H1 (cell line): ENCODE data around the gene SMIM38. TPM values are rescaled to one million over a fixed set of nuclear protein-coding genes. Genes with fewer than 3 reads are reported as not detected.

Experiments used
- CTCF ChIA-PET: fragments of 300-600 bp; sonication (Branson Sonifier 250); formaldehyde crosslinking; loops from one replicate; lab custom pipeline; 2021; ENCODE audit not compliant: partially characterized antibody; lab: Charles Lee
- POLR2A ChIA-PET: fragments of 300-600 bp; sonication (Branson Sonifier 250); formaldehyde crosslinking; loops from one replicate; lab custom pipeline; 2021; ENCODE audit warnings: inconsistent platforms; ENCODE audit not compliant: partially characterized antibody; lab: Charles Lee
- DNase-seq, 2 experiments: peaks; one replicate each; pipeline versions ENCODE4 v3.0.0 to v3.0.0-alpha.2; 2010 to 2022; ENCODE audit warnings: low spot score in 2 of 2, low read depth in 1 of 2, mixed read lengths in 1 of 2
- FAIRE-seq: peaks from 2 replicates; lab custom pipeline; 2011; peaks lifted over from hg19 to GRCh38; lab: Jason Lieb, UNC
- H2AFZ ChIP-seq: 2 replicates; pipeline ENCODE4 v1.8.1; 2012; ENCODE audit warnings: low read length, inconsistent platforms
- H2AK5ac ChIP-seq: 2 replicates; pipeline ENCODE4 v1.6.1; 2013; ENCODE audit warnings: low read depth, low read length
- H2BK120ac ChIP-seq: replicated peaks from 2 replicates; pipeline ENCODE3; 2013; ENCODE audit warnings: low read depth, low read length, inconsistent platforms
- H2BK12ac ChIP-seq: 2 replicates; pipeline ENCODE4 v1.6.1; 2013; ENCODE audit warnings: low read depth, low read length
- H2BK15ac ChIP-seq: 2 replicates; pipeline ENCODE4 v1.6.1; 2013; ENCODE audit warnings: low read length
- H2BK20ac ChIP-seq: 2 replicates; pipeline ENCODE4 v1.6.1; 2013; ENCODE audit warnings: low read length
- H2BK5ac ChIP-seq: 2 replicates; pipeline ENCODE4 v1.6.1; 2013; ENCODE audit warnings: low read depth, low read length
- H3K14ac ChIP-seq: 2 replicates; pipeline ENCODE4 v1.6.1; 2013; ENCODE audit warnings: inconsistent platforms; ENCODE audit not compliant: insufficient read length
- H3K18ac ChIP-seq: 2 replicates; pipeline ENCODE4 v1.6.1; 2013; ENCODE audit warnings: low read length; ENCODE audit errors: extremely low read depth
- H3K23ac ChIP-seq: 2 replicates; pipeline ENCODE4 v1.6.1; 2013; ENCODE audit warnings: inconsistent platforms; ENCODE audit not compliant: insufficient read length
- H3K23me2 ChIP-seq: 2 replicates; pipeline ENCODE4 v1.6.1; 2013; ENCODE audit warnings: low read depth, low read length
- H3K27ac ChIP-seq: 2 replicates; pipeline ENCODE4 v1.6.1; 2011; ENCODE audit warnings: low read depth, low read length, inconsistent platforms
- H3K27me3 ChIP-seq, 4 experiments: replicated peaks in 1 of 4; 1 replicate in 1 of 4; 2 replicates in 3 of 4; pipeline versions ENCODE4 v1.6.1 to v1.8.1; 2011 to 2013; ENCODE audit warnings: low read length in 3 of 4, mild to moderate bottlenecking in 3 of 4, inconsistent platforms in 2 of 4, mixed read lengths in 2 of 4, moderate library complexity in 1 of 4; ENCODE audit not compliant: control insufficient read depth in 3 of 4, insufficient read depth in 3 of 4; ENCODE audit errors: extremely low read depth in 1 of 4
- H3K36me3 ChIP-seq, 4 experiments: 2 replicates each; pipeline versions ENCODE4 v1.6.1 to v1.8.1; 2011 to 2013; ENCODE audit warnings: mild to moderate bottlenecking in 4 of 4, low read length in 3 of 4, moderate library complexity in 2 of 4, control low read depth in 1 of 4, inconsistent platforms in 1 of 4; ENCODE audit not compliant: insufficient read depth in 4 of 4, control insufficient read depth in 2 of 4
- H3K4ac ChIP-seq: replicated peaks from 2 replicates; pipeline ENCODE3; 2013; ENCODE audit warnings: low read length, low read depth, mixed read lengths, inconsistent platforms; ENCODE audit not compliant: insufficient read length
- H3K4me1 ChIP-seq, 4 experiments: replicated peaks in 1 of 4; 1 replicate in 1 of 4; 2 replicates in 3 of 4; pipeline versions ENCODE4 v1.6.1 to v1.8.1; 2011 to 2013; ENCODE audit warnings: low read length in 3 of 4, inconsistent platforms in 2 of 4, mixed read lengths in 1 of 4; ENCODE audit not compliant: insufficient read depth in 4 of 4, control insufficient read depth in 3 of 4
- H3K4me2 ChIP-seq, 2 experiments: 2 replicates each; pipeline versions ENCODE4 v1.6.1 to v1.8.1; 2011 to 2013; ENCODE audit warnings: low read depth in 2 of 2, low read length in 2 of 2, control low read depth in 1 of 2, inconsistent platforms in 1 of 2, mild to moderate bottlenecking in 1 of 2; ENCODE audit not compliant: insufficient read depth in 1 of 2
- H3K4me3 ChIP-seq, 4 experiments: fragments of 200-600, 300-600 bp in 1 of 4; sonication (generic), shearing (Covaris generic), sonication (Bioruptor Twin) in 1 of 4; 2 replicates each; pipeline versions ENCODE4 v1.5.1 to v1.8.1; 2011 to 2016; ENCODE audit warnings: low read length in 4 of 4, low read depth in 3 of 4, control low read depth in 2 of 4, inconsistent platforms in 2 of 4, mild to moderate bottlenecking in 2 of 4, mixed read lengths in 1 of 4, moderate library complexity in 1 of 4; ENCODE audit not compliant: insufficient read depth in 2 of 4; ENCODE audit errors: extremely low read depth in 1 of 4
- H3K56ac ChIP-seq: replicated peaks from 2 replicates; pipeline ENCODE3; 2013; ENCODE audit warnings: low read depth, mild to moderate bottlenecking, mixed read lengths, low read length, inconsistent platforms; ENCODE audit not compliant: insufficient read length
- H3K79me1 ChIP-seq: 2 replicates; pipeline ENCODE4 v1.6.1; 2013; ENCODE audit warnings: low read depth, low read length, control low read depth
- H3K79me2 ChIP-seq, 2 experiments: 2 replicates each; pipeline versions ENCODE4 v1.6.1 to v1.8.1; 2012 to 2013; ENCODE audit warnings: low read length in 2 of 2, mild to moderate bottlenecking in 2 of 2, inconsistent platforms in 1 of 2; ENCODE audit not compliant: insufficient read depth in 2 of 2, control insufficient read depth in 1 of 2
- H3K9ac ChIP-seq, 4 experiments: replicated peaks in 1 of 4; 1 replicate in 1 of 4; 2 replicates in 3 of 4; pipeline versions ENCODE4 v1.6.1 to v1.8.1; 2011 to 2013; ENCODE audit warnings: low read depth in 3 of 4, low read length in 3 of 4, control low read depth in 2 of 4, mild to moderate bottlenecking in 2 of 4, moderate library complexity in 2 of 4, inconsistent platforms in 1 of 4; ENCODE audit errors: extremely low read depth in 1 of 4
- H3K9me3 ChIP-seq, 2 experiments: 2 replicates each; pipeline versions ENCODE4 v1.6.1 to v1.8.1; 2012 to 2013; ENCODE audit warnings: mild to moderate bottlenecking in 2 of 2, moderate library complexity in 2 of 2, control low read depth in 1 of 2, inconsistent platforms in 1 of 2, low read depth in 1 of 2, low read length in 1 of 2, mixed read lengths in 1 of 2; ENCODE audit not compliant: insufficient read depth in 2 of 2
- H4K20me1 ChIP-seq, 2 experiments: replicated peaks in 1 of 2; 2 replicates each; pipeline versions ENCODE3 to v1.8.1; 2011 to 2013; ENCODE audit warnings: inconsistent platforms in 2 of 2, low read length in 2 of 2, mild to moderate bottlenecking in 1 of 2; ENCODE audit not compliant: insufficient read depth in 2 of 2, control insufficient read depth in 1 of 2
- H4K5ac ChIP-seq: 2 replicates; pipeline ENCODE4 v1.6.1; 2013; ENCODE audit warnings: low read length, low read depth, mixed read lengths, inconsistent platforms; ENCODE audit not compliant: insufficient read length
- H4K8ac ChIP-seq: 2 replicates; pipeline ENCODE4 v1.8.0; 2013; ENCODE audit warnings: mild to moderate bottlenecking, moderate library complexity, low read length, inconsistent platforms; ENCODE audit not compliant: insufficient read depth; ENCODE audit errors: extremely low read depth
- H4K91ac ChIP-seq: replicated peaks from 2 replicates; pipeline ENCODE3; 2013; ENCODE audit warnings: low read length, mixed read lengths, inconsistent platforms; ENCODE audit not compliant: insufficient read length
- GABPA ChIP-seq: IDR thresholded peaks from 2 replicates; pipeline ENCODE4 v1.6.1; 2011; ENCODE audit warnings: mild to moderate bottlenecking, low read length, moderate library complexity, borderline replicate concordance; ENCODE audit not compliant: insufficient read depth
- NRF1 ChIP-seq: IDR thresholded peaks from 2 replicates; pipeline ENCODE4 v1.6.1; 2011; ENCODE audit warnings: mild to moderate bottlenecking, low read depth, low read length, improper control_type of control experiment
- SUZ12 ChIP-seq: fragments of 200-600 bp; sonication (generic); IDR thresholded peaks from 2 replicates; pipeline ENCODE4 v1.6.1; 2012; ENCODE audit warnings: mild to moderate bottlenecking, inconsistent platforms, low read length, moderate library complexity, mixed read lengths
- WGBS, 2 experiments: shearing (Covaris generic) in 1 of 2; methylation state at CpG; one replicate each; pipeline versions ENCODE4 v1.1.6 to v1.1.7; 2013 to 2015; ENCODE audit warnings: low lambda C conversion rate in 2 of 2, mixed read lengths in 2 of 2, inconsistent platforms in 1 of 2, low coverage in 1 of 2, missing lambda C conversion rate in 1 of 2; ENCODE audit not compliant: insufficient replicate concordance in 2 of 2, insufficient coverage in 1 of 2, insufficient read length in 1 of 2; ENCODE audit errors: extremely low coverage in 1 of 2, missing lambda C conversion rate in 1 of 2; 5-methylcytosine and 5-hydroxymethylcytosine counted together
- polyA plus RNA-seq, 7 experiments: library from polyadenylated mRNA; depleted of rRNA in 3 of 7; stranded (reverse) in 5 of 7; unstranded in 2 of 7; fragments of >200 nt in 5 of 7; fragments of 200-250 nt in 2 of 7; gene quantifications; 1 replicate in 5 of 7; 2 replicates in 1 of 7; 4 replicates in 1 of 7; pipeline versions ENCODE4 v1.2.1 to v1.2.3, GENCODE V29; 2011 to 2013; ENCODE audit warnings: missing spikeins in 2 of 7, mixed read lengths in 2 of 7
- total RNA-seq: library from RNA; stranded (reverse); fragmentation: NEBNext Ultra II Directional; extraction: Animal tissue kit (Norgen Biotek cat#: 25700); gene quantifications from 2 replicates; pipeline ENCODE4 v1.2.1, GENCODE V29; 2021

The SMIM38 gene
- total and polyA plus RNA-seq, 2 of the 8 experiments (the other 6 are each of a cell fraction or from before 2014, with no cell fraction given): 0.17 to 0.20 TPM

DNA sequence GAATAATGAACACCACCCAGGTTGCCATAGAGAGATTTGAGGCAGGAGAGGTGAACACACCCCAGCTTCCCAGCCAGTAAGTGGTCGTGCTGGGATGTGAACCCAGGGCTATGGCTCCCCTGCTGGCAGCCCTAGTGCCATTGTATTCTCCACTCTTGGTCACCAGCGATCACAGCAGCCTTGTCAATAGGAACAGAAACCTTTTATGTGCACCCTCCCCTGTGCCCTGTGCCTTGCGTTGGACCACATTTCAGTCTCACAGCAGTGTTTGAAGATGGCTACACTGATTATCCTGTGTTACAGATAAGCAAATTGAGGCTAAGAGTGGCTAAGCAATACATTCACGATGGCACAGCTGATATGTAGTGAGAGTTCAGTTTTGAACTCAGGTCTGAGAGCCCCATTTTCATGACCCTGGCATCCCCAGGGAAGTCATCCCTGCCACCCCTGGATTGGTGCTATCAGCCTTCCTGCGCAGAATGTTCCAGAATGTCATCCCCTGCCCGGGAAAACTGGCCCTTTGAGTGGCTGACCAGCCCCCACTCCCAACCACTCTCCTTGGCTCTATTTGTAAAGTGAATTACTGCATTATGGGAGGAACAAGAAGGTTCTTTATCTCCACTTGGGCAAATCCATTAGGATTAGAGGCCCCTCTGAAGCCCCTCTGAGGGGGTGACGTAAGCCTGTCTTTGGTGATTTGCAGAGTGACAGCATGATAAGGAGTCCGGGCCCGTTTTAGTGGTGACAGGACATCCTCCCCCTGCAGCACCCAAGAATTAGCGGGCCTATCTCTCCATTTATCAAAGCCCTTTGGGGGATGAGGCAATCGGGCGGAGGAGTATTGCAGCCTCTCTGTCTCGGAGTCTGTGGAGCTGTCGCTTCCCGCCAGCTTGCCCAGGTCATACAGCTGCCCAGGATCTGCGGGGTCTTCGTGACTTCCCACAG lies 30.9 kb downstream of the SMIM38 start:
- Histone ChIP-seq H2BK5ac (no peak overlapping the region), H3K56ac (no peak overlapping the region), H3K14ac (no peak overlapping the region), H4K8ac (no peak overlapping the region), H3K18ac (no peak overlapping the region), H2AK5ac (no peak overlapping the region), H3K23ac (no peak overlapping the region), H3K4ac (no peak overlapping the region), H3K36me3 (no peaks in the 10 kb centered on the region), H4K20me1 (no peaks in the 10 kb centered on the region), H2AFZ (no peak overlapping the region), H3K79me1 (no peaks in the 10 kb centered on the region), H3K79me2 (no peaks in the 10 kb centered on the region), H3K9me3 (peaks cover 0 to 4% of the 10 kb centered on the region in 2 experiments; a peak in 1 of 4 replicates), H2BK12ac (no peak overlapping the region), H3K4me2 (no peak overlapping the region), H3K4me1 (no peaks in the 10 kb centered on the region), H4K5ac (no peak overlapping the region), H2BK120ac (no peak overlapping the region), H3K9ac (0 out of 7 replicates have a peak overlapping the region, but pooled peaks of 1 of the 4 experiments have one; percentile 13), H3K23me2 (peaks cover 4% of the 10 kb centered on the region; the same call in 1 of the 2 replicates), H3K27ac (no peak overlapping the region), H2BK15ac (no peak overlapping the region), H4K91ac (no peak overlapping the region), H3K27me3 (no peaks in the 10 kb centered on the region), H2BK20ac (no peak overlapping the region), H3K4me3 (no peak overlapping the region)
- DNase-seq: no peak
- ChIA-PET CTCF (interaction anchor here (0.7 to 1.9 kb wide), 2 partner anchors 55 to 393 kb away, joined by 3 to 7 read pairs; no protein-coding TSS in a partner anchor), POLR2A (no interaction called here)
- no peak for FAIRE-seq
- WGBS, 2 experiments: 88% methylated on average over 17 of the region's 17 CpGs; no CpG with 5 or more reads in 1 of the 2 experiments
- TF ChIP-seq SUZ12 (no peak), NRF1 (no peak), GABPA (no peak)
